ENCODE results near the gene LAMC3.

Gene LAMC3

GRCh38 chr9:131104016-131104740 is 95.2 kb downstream of the LAMC3 start:
- no peak for DNase-seq (ENCODE audit: low read depth in 2 of 2)
- H3K4me3 ChIP-seq (replicated peaks in 1 of 2; ENCODE audit: low read depth in 2 of 2, low read length in 2 of 2) = no peak overlapping the region
- TF ChIP-seq CTCF (IDR thresholded peaks at IDR 0.05; ENCODE audit: low read depth, low read length) = no peak

GRCh38 chr9:131105952-131106351 is 97.0 kb downstream of the LAMC3 start:
- DNase-seq (ENCODE audit: low read depth in 2 of 2) = no peak
- no peak overlapping the region for H3K4me3 ChIP-seq (replicated peaks in 1 of 2; ENCODE audit: low read depth in 2 of 2, low read length in 2 of 2)
- TF ChIP-seq CTCF (IDR thresholded peaks at IDR 0.05; ENCODE audit: low read depth, low read length) = no peak

- no peak for TF ChIP-seq CTCF (IDR thresholded peaks at IDR 0.05; ENCODE audit: low read depth, low read length)
- H3K4me3 ChIP-seq (replicated peaks in 1 of 2; ENCODE audit: low read depth in 2 of 2, low read length in 2 of 2) = no peak overlapping the region
- DNase-seq (ENCODE audit: low read depth in 2 of 2) = no peak
Observed at GRCh38 chr9:131107760-131108159, 98.8 kb downstream of the LAMC3 start.

GRCh38 chr9:131111186-131111853 is 102.3 kb downstream of the LAMC3 start:
- H3K4me3 ChIP-seq (replicated peaks in 1 of 2; ENCODE audit: low read depth in 2 of 2, low read length in 2 of 2) = no peak overlapping the region
- TF ChIP-seq CTCF (IDR thresholded peaks at IDR 0.05; ENCODE audit: low read depth, low read length) = no peak
- DNase-seq (ENCODE audit: low read depth in 2 of 2) = no peak

- no peak for TF ChIP-seq CTCF (IDR thresholded peaks at IDR 0.05; ENCODE audit: low read depth, low read length)
- no peak overlapping the region for H3K4me3 ChIP-seq (replicated peaks in 1 of 2; ENCODE audit: low read depth in 2 of 2, low read length in 2 of 2)
- DNase-seq (ENCODE audit: low read depth in 2 of 2) = no peak
Observed at GRCh38 chr9:131111854-131112311, 102.9 kb downstream of the LAMC3 start.

- H3K4me3 ChIP-seq (replicated peaks in 1 of 2; ENCODE audit: low read depth in 2 of 2, low read length in 2 of 2) = no peak overlapping the region
- no peak for TF ChIP-seq CTCF (IDR thresholded peaks at IDR 0.05; ENCODE audit: low read depth, low read length)
Observed at GRCh38 chr9:131112374-131113154, 103.6 kb downstream of the LAMC3 start.

More at GRCh38 chr9:131112374-131113154, 103.6 kb downstream of the LAMC3 start:
- peak in 1 of 2 donors; percentile 9 for DNase-seq (ENCODE audit: low read depth in 2 of 2)

All from cardiac fibroblast (primary cell).